T-cell (primary cell): Measurements from ENCODE around the gene WDR20. TPM values are rescaled to one million over a fixed set of nuclear protein-coding genes. Genes with fewer than 3 reads are reported as not detected.

Experiments
- ATAC-seq, 4 experiments: fragments of 200-7000 bp in 3 of 4; fragments of 150-1000 bp in 1 of 4; cut with Tn5 transposase; replicated peaks in 1 of 4; 1 replicate in 3 of 4; 2 replicates in 1 of 4; pipeline ENCODE4 v1.10.0; 2021; ENCODE audit warnings: moderate library complexity in 3 of 4, mild to moderate bottlenecking in 2 of 4, moderate number of reproducible peaks in 1 of 4
- CTCF ChIA-PET, 2 donors: fragments of 300-600 bp; sonication (Branson Sonifier 250); formaldehyde crosslinking; loops; one replicate each; lab custom pipeline; 2022; ENCODE audit warnings: antibody characterized with exemption in 2 of 2; lab: Charles Lee
- POLR2A ChIA-PET, 2 donors: fragments of 300-600 bp; sonication (Branson Sonifier 250); formaldehyde crosslinking; loops; one replicate each; lab custom pipeline; 2022; ENCODE audit warnings: antibody characterized with exemption in 2 of 2; lab: Charles Lee
- DNase-seq, 35 experiments: peaks; one replicate each; pipeline versions ENCODE4 v3.0.0 to v3.0.0-alpha.2; 2013 to 2023
- H3K27ac ChIP-seq: one replicate; pipeline ENCODE4 v1.5.1; 2013; ENCODE audit warnings: low read length
- H3K27me3 ChIP-seq, 2 experiments: replicated peaks in 1 of 2; 1 replicate in 1 of 2; 2 replicates in 1 of 2; pipeline versions ENCODE4 v1.6.1 to v1.7.0; 2013; ENCODE audit warnings: low read length in 1 of 2, mixed read lengths in 1 of 2; ENCODE audit not compliant: control insufficient read depth in 2 of 2, insufficient read depth in 2 of 2; ENCODE audit errors: extremely low read depth in 1 of 2
- H3K36me3 ChIP-seq, 2 donors: 1 replicate in 1 of 2; 2 replicates in 1 of 2; pipeline versions ENCODE4 v1.6.1 to v1.7.0; 2013; ENCODE audit warnings: low read length in 1 of 2; ENCODE audit not compliant: control insufficient read depth in 2 of 2, insufficient read depth in 1 of 2; ENCODE audit errors: extremely low read depth in 1 of 2
- H3K4me1 ChIP-seq, 2 experiments: 1 replicate in 1 of 2; 2 replicates in 1 of 2; pipeline versions ENCODE4 v1.6.1 to v1.7.0; 2013; ENCODE audit warnings: low read length in 2 of 2, mixed read lengths in 1 of 2; ENCODE audit not compliant: insufficient read depth in 2 of 2, control insufficient read depth in 1 of 2; ENCODE audit errors: extremely low read depth in 1 of 2
- H3K4me3 ChIP-seq, 2 donors: 1 replicate in 1 of 2; 2 replicates in 1 of 2; pipeline versions ENCODE4 v1.5.1 to v1.7.0; 2013; ENCODE audit warnings: mild to moderate bottlenecking in 2 of 2, low read length in 1 of 2, moderate library complexity in 1 of 2; ENCODE audit not compliant: control insufficient read depth in 1 of 2; ENCODE audit errors: extremely low read depth in 1 of 2
- H3K9me3 ChIP-seq: 2 replicates; pipeline ENCODE4 v1.7.0; 2013
- H3K27ac Mint-ChIP-seq, 2 donors: one replicate each; pipeline ENCODE4 v1.8.0; 2020 to 2021; ENCODE audit warnings: mild to moderate bottlenecking in 2 of 2, mixed read lengths in 2 of 2
- H3K27me3 Mint-ChIP-seq, 2 donors: one replicate each; pipeline ENCODE4 v1.8.0; 2021 to 2022; ENCODE audit warnings: mixed read lengths in 2 of 2
- H3K36me3 Mint-ChIP-seq: one replicate; pipeline ENCODE4 v1.8.0; 2021; ENCODE audit warnings: mixed read lengths
- H3K4me1 Mint-ChIP-seq, 3 donors: one replicate each; pipeline ENCODE4 v1.8.0; 2020 to 2022; ENCODE audit warnings: mixed read lengths in 3 of 3, mild to moderate bottlenecking in 1 of 3
- H3K4me3 Mint-ChIP-seq, 3 donors: one replicate each; pipeline ENCODE4 v1.8.0; 2020 to 2022; ENCODE audit warnings: mild to moderate bottlenecking in 3 of 3, mixed read lengths in 3 of 3, moderate library complexity in 3 of 3
- H3K9me3 Mint-ChIP-seq, 3 donors: one replicate each; pipeline ENCODE4 v1.8.0; 2020 to 2022; ENCODE audit warnings: mixed read lengths in 3 of 3
- WGBS: methylation state at CpG from one replicate; pipeline ENCODE4 v1.1.5; 2013; ENCODE audit warnings: missing lambda C conversion rate; ENCODE audit not compliant: insufficient coverage; 5-methylcytosine and 5-hydroxymethylcytosine counted together
- total RNA-seq, 35 experiments: library from RNA in 6 of 35; stranded (reverse) in 6 of 35; fragments of 120-200 nt in 1 of 35; gene quantifications; one replicate each; pipeline versions ENCODE4 v1.2.1 to v1.2.4 and lab custom pipeline; 2013 to 2026

Gene WDR20
- total RNA-seq, 5 donors from 2014 or later (not counting 1 experiment from before 2014, with no cell fraction given) = 38.9 to 53.1 (median 49.5) TPM

DNA sequence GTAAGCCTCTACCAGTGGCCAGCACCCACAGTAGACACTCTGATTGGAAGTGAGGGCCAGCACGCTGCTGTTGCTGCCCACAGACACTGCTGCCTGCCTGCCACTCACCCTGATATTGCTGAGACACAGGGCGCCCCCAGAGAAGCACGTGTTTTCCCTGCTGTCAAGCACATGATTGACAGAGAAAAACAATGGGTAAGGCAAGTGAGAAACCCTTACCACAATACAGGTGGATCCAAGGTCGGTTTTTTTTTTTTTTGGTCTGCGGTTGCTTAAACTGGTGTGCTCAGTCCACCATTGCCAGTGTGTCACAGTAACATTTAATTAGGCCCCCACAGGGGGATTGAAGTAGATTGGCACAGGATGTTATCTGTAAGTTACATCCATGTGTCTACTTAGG lies 65.9 kb downstream of the WDR20 start:
- POLR2A ChIA-PET = no interaction called here
- WGBS = 80% methylated on average over 1 of the region's 5 CpGs

GRCh38 chr14:102206918-102207317 lies 67.2 kb downstream of the WDR20 start:
- Mint-ChIP-seq H3K27me3 (no peaks in the 10 kb centered on the region), H3K4me3 (no peak overlapping the region), H3K9me3 (no peaks in the 10 kb centered on the region), H3K36me3 (peaks cover 44% of the 10 kb centered on the region), H3K4me1 (peaks cover 4 to 12% (median 6%) of the 10 kb centered on the region in 3 donors), H3K27ac (no peak overlapping the region)
- H3K4me3 ChIP-seq = no peak overlapping the region
- CTCF ChIA-PET = no interaction called here
- H3K9me3 ChIP-seq = no peaks in the 10 kb centered on the region
- POLR2A ChIA-PET = no interaction called here
- 97% methylated on average over 8 of the region's 8 CpGs for WGBS
- H3K36me3 ChIP-seq = peaks cover 11 to 72% of the 10 kb centered on the region in 2 donors
- ATAC-seq = no peak
- H3K27ac ChIP-seq = no peak overlapping the region
- no peak for DNase-seq
- peaks cover 0 to 2% of the 10 kb centered on the region in 2 experiments for H3K27me3 ChIP-seq
- H3K4me1 ChIP-seq = peaks cover 0 to 5% of the 10 kb centered on the region in 2 experiments

More for the DNA sequence above, 65.9 kb downstream of the WDR20 start:
- H3K4me1 ChIP-seq = peaks cover 6 to 14% of the 10 kb centered on the region in 2 experiments
- no peak overlapping the region for H3K4me3 ChIP-seq
- ATAC-seq (no peak), DNase-seq (no peak)
- H3K9me3 ChIP-seq = no peaks in the 10 kb centered on the region
- H3K4me3 Mint-ChIP-seq = no peak overlapping the region
- no peak overlapping the region for H3K27ac ChIP-seq
- no peaks in the 10 kb centered on the region for H3K9me3 Mint-ChIP-seq
- H3K27ac Mint-ChIP-seq = no peak overlapping the region
- peaks cover 0 to 2% of the 10 kb centered on the region in 2 experiments for H3K27me3 ChIP-seq
- H3K36me3 ChIP-seq = peaks cover 11 to 59% of the 10 kb centered on the region in 2 donors
- peaks cover 18 to 25% (median 19%) of the 10 kb centered on the region in 3 donors for H3K4me1 Mint-ChIP-seq
- CTCF ChIA-PET = no interaction called here
- H3K27me3 Mint-ChIP-seq = no peaks in the 10 kb centered on the region
- H3K36me3 Mint-ChIP-seq = peaks cover 44% of the 10 kb centered on the region

DNA sequence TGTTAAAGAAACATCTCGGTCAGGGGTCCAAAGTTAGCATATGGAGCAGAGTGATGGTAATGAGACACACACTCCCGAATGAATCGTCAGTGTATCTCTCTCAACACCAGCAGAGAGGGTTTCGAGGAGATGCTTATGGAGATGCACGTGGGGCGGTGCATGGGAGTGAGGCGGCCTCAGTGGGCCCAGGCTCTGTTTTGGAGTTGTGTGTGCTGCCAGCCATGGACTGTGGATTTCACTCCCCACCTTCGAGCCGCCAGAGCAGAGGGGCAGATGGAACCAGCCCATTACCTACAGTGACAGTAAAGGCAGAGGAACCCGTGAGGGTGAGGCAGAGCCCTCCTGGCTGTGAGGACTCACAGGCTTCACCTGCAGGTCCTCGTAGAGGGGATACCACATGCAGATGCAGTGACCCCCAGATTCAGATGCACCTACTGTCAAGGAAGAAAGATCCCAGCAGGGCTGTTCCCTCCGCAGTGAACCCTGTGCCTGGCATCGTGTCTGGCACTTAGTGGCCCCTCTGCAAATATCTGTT lies 68.2 kb downstream of the WDR20 start:
- no peaks in the 10 kb centered on the region for H3K9me3 Mint-ChIP-seq
- ATAC-seq (no peak), DNase-seq (no peak)
- Histone ChIP-seq H3K27ac (no peak overlapping the region), H3K4me3 (no peak overlapping the region), H3K4me1 (peaks cover 0 to 2% of the 10 kb centered on the region in 2 experiments), H3K27me3 (peaks cover 0 to 2% of the 10 kb centered on the region in 2 experiments), H3K9me3 (no peaks in the 10 kb centered on the region), H3K36me3 (peaks cover 11 to 77% of the 10 kb centered on the region in 2 donors)
- no peak overlapping the region for H3K27ac Mint-ChIP-seq
- H3K4me3 Mint-ChIP-seq = no peak overlapping the region
- ChIA-PET POLR2A (no interaction called here), CTCF (no interaction called here)
- peaks cover 0 to 9% (median 3%) of the 10 kb centered on the region in 3 donors for H3K4me1 Mint-ChIP-seq
- H3K36me3 Mint-ChIP-seq = peaks cover 44% of the 10 kb centered on the region
- no peaks in the 10 kb centered on the region for H3K27me3 Mint-ChIP-seq
- WGBS = 93% methylated on average over 7 of the region's 13 CpGs

- DNase-seq (no peak), ATAC-seq (no peak)
- Histone ChIP-seq H3K36me3 (peaks cover 14 to 71% of the 10 kb centered on the region in 2 donors), H3K27ac (no peak overlapping the region), H3K27me3 (no peaks in the 10 kb centered on the region), H3K9me3 (no peaks in the 10 kb centered on the region), H3K4me1 (peaks cover 0 to 2% of the 10 kb centered on the region in 2 experiments), H3K4me3 (no peak overlapping the region)
- Mint-ChIP-seq H3K27ac (no peak overlapping the region), H3K9me3 (no peaks in the 10 kb centered on the region), H3K4me3 (no peak overlapping the region), H3K27me3 (no peaks in the 10 kb centered on the region), H3K4me1 (peaks cover 0 to 7% (median 3%) of the 10 kb centered on the region in 3 donors), H3K36me3 (peaks cover 44% of the 10 kb centered on the region)
- ChIA-PET CTCF (no interaction called here), POLR2A (no interaction called here)
- over 99% methylated on average over 16 of the region's 17 CpGs for WGBS
Measured at GRCh38 chr14:102208741-102209140, 69.0 kb downstream of the WDR20 start.

DNA sequence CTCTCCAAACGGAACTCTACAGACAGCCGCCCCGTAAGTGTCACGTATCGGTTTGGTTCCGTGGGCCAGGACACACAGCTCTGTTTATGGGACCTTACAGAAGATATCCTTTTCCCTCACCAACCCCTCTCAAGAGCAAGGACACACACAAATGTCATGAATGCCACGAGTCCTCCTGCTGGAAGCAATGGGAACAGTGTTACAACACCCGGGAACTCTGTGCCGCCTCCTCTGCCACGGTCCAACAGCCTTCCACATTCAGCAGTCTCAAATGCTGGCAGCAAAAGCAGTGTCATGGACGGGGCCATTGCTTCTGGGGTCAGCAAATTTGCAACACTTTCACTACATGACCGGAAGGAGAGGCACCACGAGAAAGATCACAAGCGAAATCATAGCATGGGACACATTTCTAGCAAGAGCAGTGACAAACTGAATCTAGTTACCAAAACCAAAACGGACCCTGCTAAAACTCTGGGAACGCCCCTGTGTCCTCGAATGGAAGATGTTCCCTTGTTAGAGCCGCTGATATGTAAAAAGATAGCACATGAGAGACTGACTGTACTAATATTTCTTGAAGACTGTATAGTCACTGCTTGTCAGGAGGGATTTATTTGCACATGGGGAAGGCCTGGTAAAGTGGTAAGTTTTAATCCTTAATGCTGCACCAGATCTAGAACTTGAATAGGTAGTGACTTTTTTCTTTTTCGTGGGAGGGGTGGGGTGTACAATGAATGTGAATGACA lies 69.7 kb downstream of the WDR20 start:
- Histone ChIP-seq H3K9me3 (no peaks in the 10 kb centered on the region), H3K27ac (no peak overlapping the region), H3K4me1 (no peaks in the 10 kb centered on the region), H3K36me3 (peaks cover 17 to 65% of the 10 kb centered on the region in 2 donors), H3K27me3 (no peaks in the 10 kb centered on the region), H3K4me3 (no peak overlapping the region)
- no peak overlapping the region for H3K27ac Mint-ChIP-seq
- no peak for DNase-seq
- CTCF ChIA-PET = no interaction called here
- no peaks in the 10 kb centered on the region for H3K9me3 Mint-ChIP-seq
- no peak overlapping the region for H3K4me3 Mint-ChIP-seq
- POLR2A ChIA-PET = no interaction called here
- peaks cover 41% of the 10 kb centered on the region for H3K36me3 Mint-ChIP-seq
- no peaks in the 10 kb centered on the region for H3K27me3 Mint-ChIP-seq
- peaks cover 0 to 3% (median 1%) of the 10 kb centered on the region in 3 donors for H3K4me1 Mint-ChIP-seq
- WGBS = 96% methylated on average over 17 of the region's 19 CpGs
- no peak for ATAC-seq

- H3K4me1 Mint-ChIP-seq = peaks cover 0 to 1% (median 0%) of the 10 kb centered on the region in 3 donors
- ChIA-PET POLR2A (no interaction called here), CTCF (no interaction called here)
- no peak overlapping the region for H3K4me3 ChIP-seq
- DNase-seq = no peak
- no peaks in the 10 kb centered on the region for H3K27me3 ChIP-seq
- H3K27ac ChIP-seq = no peak overlapping the region
- ATAC-seq = no peak
- no peaks in the 10 kb centered on the region for H3K9me3 ChIP-seq
- peaks cover 37% of the 10 kb centered on the region for H3K36me3 Mint-ChIP-seq
- H3K4me1 ChIP-seq = no peaks in the 10 kb centered on the region
- 97% methylated on average over 15 of the region's 25 CpGs for WGBS
- no peak overlapping the region for H3K4me3 Mint-ChIP-seq
- no peak overlapping the region for H3K27ac Mint-ChIP-seq
- no peaks in the 10 kb centered on the region for H3K9me3 Mint-ChIP-seq
- peaks cover 20 to 57% of the 10 kb centered on the region in 2 donors for H3K36me3 ChIP-seq
- H3K27me3 Mint-ChIP-seq = no peaks in the 10 kb centered on the region
Measured at GRCh38 chr14:102210421-102211042, 70.8 kb downstream of the WDR20 start.
